HEK293 (cell line): ENCODE data around the gene DZIP1L.

Experiments used
- CTCF ChIA-PET: fragments of 350-600 bp; formaldehyde crosslinking; extraction: SDS; loops from one replicate; lab custom pipeline; 2021; ENCODE audit warnings: antibody characterized with exemption; lab: Yijun Ruan, JAX
- POLR2A ChIA-PET: fragments of 300-600 bp; formaldehyde crosslinking; extraction: SDS; loops from one replicate; lab custom pipeline; 2020; ENCODE audit warnings: antibody characterized with exemption, inconsistent platforms; lab: Yijun Ruan, JAX
- H3K27ac ChIP-seq: fragments of 200-500 bp; sonication (Bioruptor generic); 2 replicates; pipeline ENCODE4 v1.5.1; 2014; ENCODE audit warnings: low read depth, low read length, control low read depth, inconsistent platforms; ENCODE audit errors: extremely low read depth
- H3K36me3 ChIP-seq, 2 experiments: fragments of 200-500 bp in 1 of 2; sonication (Bioruptor generic) in 1 of 2; 1 replicate in 1 of 2; 2 replicates in 1 of 2; pipeline ENCODE4 v1.5.1; 2014 to 2017; ENCODE audit warnings: inconsistent platforms in 2 of 2, low read length in 2 of 2; ENCODE audit not compliant: control insufficient read depth in 2 of 2, insufficient read depth in 1 of 2
- H3K4me1 ChIP-seq: fragments of 200-500 bp; sonication (Bioruptor generic); 2 replicates; pipeline ENCODE4 v1.5.1; 2014; ENCODE audit warnings: mild to moderate bottlenecking, low read length, inconsistent platforms; ENCODE audit not compliant: control insufficient read depth, insufficient read depth
- H3K4me3 ChIP-seq: 2 replicates; pipeline ENCODE4 v1.5.1; 2011; ENCODE audit warnings: low read depth, mild to moderate bottlenecking, control low read depth, low read length, moderate library complexity
- H3K9me3 ChIP-seq: fragments of 200-500 bp; sonication (Bioruptor generic); 2 replicates; pipeline ENCODE4 v1.5.1; 2014; ENCODE audit warnings: low read depth, low read length, inconsistent platforms; ENCODE audit not compliant: control insufficient read depth, insufficient read depth
- CTCF ChIP-seq: fragments of 450-650 bp; formaldehyde crosslinking; IDR thresholded peaks from 2 replicates; pipeline ENCODE4 v1.5.1; 2016; ENCODE audit warnings: missing biosample characterization, missing genetic modification characterization
- RBAK ChIP-seq: fragments of 450-650 bp; formaldehyde crosslinking; IDR thresholded peaks from 2 replicates; pipeline ENCODE4 v1.5.1; 2016; ENCODE audit warnings: missing biosample characterization, missing genetic modification characterization
- ZBTB10 ChIP-seq: fragments of 450-650 bp; formaldehyde crosslinking; IDR thresholded peaks from 2 replicates; pipeline ENCODE4 v1.5.1; 2016; ENCODE audit warnings: missing biosample characterization, missing genetic modification characterization
- ZBTB17 ChIP-seq: fragments of 450-650 bp; formaldehyde crosslinking; IDR thresholded peaks from 2 replicates; pipeline ENCODE4 v1.5.1; 2016; ENCODE audit warnings: missing biosample characterization, missing genetic modification characterization
- ZBTB48 ChIP-seq: fragments of 450-650 bp; formaldehyde crosslinking; IDR thresholded peaks from 2 replicates; pipeline ENCODE4 v1.5.1; 2016; ENCODE audit warnings: missing biosample characterization, missing genetic modification characterization
- ZNF133 ChIP-seq: fragments of 450-650 bp; formaldehyde crosslinking; IDR thresholded peaks from 2 replicates; pipeline ENCODE4 v1.5.1; 2016; ENCODE audit warnings: missing biosample characterization, missing genetic modification characterization
- ZNF146 ChIP-seq: fragments of 450-650 bp; formaldehyde crosslinking; IDR thresholded peaks from 2 replicates; pipeline ENCODE4 v1.5.1; 2016; ENCODE audit warnings: missing biosample characterization, missing genetic modification characterization
- ZNF175 ChIP-seq: fragments of 450-650 bp; formaldehyde crosslinking; IDR thresholded peaks from 2 replicates; pipeline ENCODE4 v1.5.1; 2016; ENCODE audit warnings: missing biosample characterization, missing genetic modification characterization
- ZNF2 ChIP-seq: fragments of 450-650 bp; formaldehyde crosslinking; IDR thresholded peaks from 2 replicates; pipeline ENCODE4 v1.5.1; 2016; ENCODE audit warnings: missing biosample characterization, missing genetic modification characterization
- ZNF292 ChIP-seq: fragments of 450-650 bp; formaldehyde crosslinking; IDR thresholded peaks from 2 replicates; pipeline ENCODE4 v1.5.1; 2016; ENCODE audit warnings: low read depth, missing biosample characterization, missing genetic modification characterization, borderline replicate concordance
- ZNF391 ChIP-seq: fragments of 450-650 bp; formaldehyde crosslinking; IDR thresholded peaks from 2 replicates; pipeline ENCODE4 v1.5.1; 2016; ENCODE audit warnings: low read depth, missing biosample characterization, missing genetic modification characterization, borderline replicate concordance
- ZNF48 ChIP-seq: fragments of 450-650 bp; formaldehyde crosslinking; IDR thresholded peaks from 2 replicates; pipeline ENCODE4 v1.5.1; 2016; ENCODE audit warnings: missing biosample characterization, missing genetic modification characterization
- ZNF510 ChIP-seq: fragments of 450-650 bp; formaldehyde crosslinking; IDR thresholded peaks from 2 replicates; pipeline ENCODE4 v1.5.1; 2018; ENCODE audit warnings: mild to moderate bottlenecking, missing genetic modification characterization, missing biosample characterization; ENCODE audit not compliant: insufficient replicate concordance
- ZNF544 ChIP-seq: fragments of 450-650 bp; formaldehyde crosslinking; IDR thresholded peaks from 2 replicates; pipeline ENCODE4 v1.5.0; 2017; ENCODE audit warnings: missing biosample characterization, missing genetic modification characterization
- ZNF654 ChIP-seq: fragments of 450-650 bp; formaldehyde crosslinking; IDR thresholded peaks from 2 replicates; pipeline ENCODE4 v1.5.1; 2016; ENCODE audit warnings: low read depth, missing biosample characterization, missing genetic modification characterization
- ZNF660 ChIP-seq: fragments of 450-650 bp; IDR thresholded peaks from 2 replicates; pipeline ENCODE4 v1.5.1; 2018; ENCODE audit warnings: missing biosample characterization, mild to moderate bottlenecking, missing genetic modification characterization
- ZNF670 ChIP-seq: fragments of 450-650 bp; formaldehyde crosslinking; IDR thresholded peaks from 2 replicates; pipeline ENCODE4 v1.5.1; 2016; ENCODE audit warnings: missing biosample characterization, missing genetic modification characterization, low read depth
- ZNF692 ChIP-seq: fragments of 450-650 bp; formaldehyde crosslinking; IDR thresholded peaks from 2 replicates; pipeline ENCODE4 v1.5.1; 2016; ENCODE audit warnings: missing biosample characterization, missing genetic modification characterization
- ZNF707 ChIP-seq: fragments of 450-650 bp; formaldehyde crosslinking; IDR thresholded peaks from 2 replicates; pipeline ENCODE4 v1.5.1; 2016; ENCODE audit warnings: missing biosample characterization, missing genetic modification characterization
- ZNF747 ChIP-seq: fragments of 450-650 bp; formaldehyde crosslinking; IDR thresholded peaks from 2 replicates; pipeline ENCODE4 v1.5.1; 2016; ENCODE audit warnings: missing biosample characterization, missing genetic modification characterization
- ZNF768 ChIP-seq: fragments of 450-650 bp; formaldehyde crosslinking; IDR thresholded peaks from 2 replicates; pipeline ENCODE4 v1.5.1; 2018; ENCODE audit warnings: missing biosample characterization, mild to moderate bottlenecking, missing genetic modification characterization
- ZNF777 ChIP-seq: fragments of 450-650 bp; formaldehyde crosslinking; IDR thresholded peaks from 2 replicates; pipeline ENCODE4 v1.5.1; 2017; ENCODE audit warnings: missing biosample characterization, missing genetic modification characterization, borderline replicate concordance
- ZNF837 ChIP-seq: fragments of 450-650 bp; formaldehyde crosslinking; IDR thresholded peaks from 2 replicates; pipeline ENCODE4 v1.5.1; 2016; ENCODE audit warnings: missing biosample characterization, missing genetic modification characterization
- ZNF843 ChIP-seq: fragments of 450-650 bp; formaldehyde crosslinking; IDR thresholded peaks from 2 replicates; pipeline ENCODE4 v1.5.1; 2016; ENCODE audit warnings: missing biosample characterization, missing genetic modification characterization
- ZSCAN16 ChIP-seq: fragments of 450-650 bp; formaldehyde crosslinking; IDR thresholded peaks from 2 replicates; pipeline ENCODE4 v1.5.1; 2016; ENCODE audit warnings: missing biosample characterization, missing genetic modification characterization
- ZXDB ChIP-seq: fragments of 450-650 bp; formaldehyde crosslinking; IDR thresholded peaks from 2 replicates; pipeline ENCODE4 v1.5.1; 2016; ENCODE audit warnings: missing biosample characterization, missing genetic modification characterization

The DZIP1L gene

GRCh38 chr3:138068579-138069174 is 46.7 kb downstream of the DZIP1L start:
- ChIA-PET POLR2A (no interaction called here), CTCF (interaction anchor here (0.6 to 4.8 kb wide), 11 partner anchors 12 to 516 kb away, joined by 3 to 63 read pairs (median 3); partner anchors contain the start of gene DZIP1L)
- no peaks in the 10 kb centered on the region for H3K4me1 ChIP-seq
- H3K4me3 ChIP-seq: no peak overlapping the region
- H3K36me3 ChIP-seq: peaks cover 0 to 81% of the 10 kb centered on the region in 2 experiments; a peak in 1 of 3 replicates
- TF ChIP-seq ZNF843 (tag by site-specific recombination): no peak
- no peak for TF ChIP-seq ZNF707 (tag by site-specific recombination)
- 0 out of 2 replicates have a peak, but pooled peaks have one; percentile 28 for TF ChIP-seq ZNF660 (tag by site-specific recombination)
- TF ChIP-seq ZXDB (tag by site-specific recombination): no peak
- TF ChIP-seq ZNF654 (tag by site-specific recombination): peak; percentile 84
- no peak for TF ChIP-seq ZNF747 (tag by site-specific recombination)
- TF ChIP-seq ZNF768 (tag by site-specific recombination): no peak
- no peak for TF ChIP-seq ZSCAN16 (tag by site-specific recombination)
- TF ChIP-seq ZNF391 (tag by site-specific recombination): no peak
- no peak for TF ChIP-seq ZNF544 (tag by site-specific recombination)
- peak; percentile 34; the same call in 1 of the 2 replicates for TF ChIP-seq ZBTB17 (tag by site-specific recombination)
- no peak for TF ChIP-seq ZNF510 (tag by site-specific recombination)
- no peak for TF ChIP-seq ZNF777 (tag by site-specific recombination)
- no peak for TF ChIP-seq RBAK (tag by site-specific recombination)
- no peak for TF ChIP-seq ZNF837 (tag by site-specific recombination)
- no peak for TF ChIP-seq ZNF670
- TF ChIP-seq ZNF133: 0 out of 2 replicates have a peak, but pooled peaks have one; percentile 47
- no peak for TF ChIP-seq ZNF48 (tag by site-specific recombination)
- peak; percentile 68; the same call in 1 of the 2 replicates for TF ChIP-seq ZNF2
- TF ChIP-seq ZBTB48 (tag by site-specific recombination): no peak
- no peak for TF ChIP-seq ZNF692 (tag by site-specific recombination)
- no peak for TF ChIP-seq ZBTB10 (tag by site-specific recombination)
- peak; percentile 89 for TF ChIP-seq CTCF (tag by site-specific recombination)
- no peak for TF ChIP-seq ZNF146
- no peak for TF ChIP-seq ZNF175 (tag by site-specific recombination)
- TF ChIP-seq ZNF292 (tag by site-specific recombination): no peak
- TF ChIP-seq, all 188 proteins: peak for 6
- Histone ChIP-seq H3K9me3 (no peaks in the 10 kb centered on the region), H3K27ac (no peak overlapping the region)
